CD14-positive monocyte (primary cell): Measurements from ENCODE around the gene KRTAP5-10. TPM values are rescaled to one million over a fixed set of nuclear protein-coding genes. Genes with fewer than 3 reads are reported as not detected.

ENCODE experiments used
- DNase-seq, 3 donors: peaks; one replicate each; pipeline ENCODE4 v3.0.0-alpha.2; 2011 to 2022
- H2AFZ ChIP-seq: 2 replicates; pipeline ENCODE4 v1.6.0; 2012; ENCODE audit warnings: mild to moderate bottlenecking, low read depth, low read length, inconsistent platforms; ENCODE audit not compliant: insufficient read depth, poor library complexity, severe bottlenecking
- H3K27ac ChIP-seq, 2 donors: 1 replicate in 1 of 2; 2 replicates in 1 of 2; pipeline ENCODE4 v1.5.1; 2012 to 2013; ENCODE audit warnings: low read length in 2 of 2, control low read depth in 1 of 2, inconsistent platforms in 1 of 2, low read depth in 1 of 2, mild to moderate bottlenecking in 1 of 2
- H3K27me3 ChIP-seq, 2 donors: one replicate each; pipeline versions ENCODE4 v1.6.0 to v1.6.1; 2011 to 2013; ENCODE audit warnings: low read length in 2 of 2; ENCODE audit not compliant: control insufficient read depth in 2 of 2, insufficient read depth in 2 of 2
- H3K36me3 ChIP-seq, 2 donors: replicated peaks in 1 of 2; 1 replicate in 1 of 2; 2 replicates in 1 of 2; pipeline versions ENCODE4 v1.5.1 to v1.6.1; 2012 to 2013; ENCODE audit warnings: low read length in 2 of 2, control low read depth in 1 of 2, inconsistent platforms in 1 of 2, mild to moderate bottlenecking in 1 of 2; ENCODE audit not compliant: insufficient read depth in 2 of 2, control insufficient read depth in 1 of 2
- H3K4me1 ChIP-seq, 2 donors: 1 replicate in 1 of 2; 2 replicates in 1 of 2; pipeline versions ENCODE4 v1.5.1 to v1.6.1; 2012 to 2013; ENCODE audit warnings: low read length in 2 of 2, control low read depth in 1 of 2, inconsistent platforms in 1 of 2, mild to moderate bottlenecking in 1 of 2, moderate library complexity in 1 of 2; ENCODE audit not compliant: insufficient read depth in 2 of 2, control insufficient read depth in 1 of 2
- H3K4me2 ChIP-seq: replicated peaks from 2 replicates; pipeline ENCODE3; 2012; ENCODE audit warnings: low read length, moderate library complexity, mild to moderate bottlenecking; ENCODE audit not compliant: poor library complexity, severe bottlenecking; ENCODE audit errors: extremely low read depth
- H3K4me3 ChIP-seq, 3 experiments: fragments of 200-600 bp in 1 of 3; sonication (generic) in 1 of 3; replicated peaks in 1 of 3; 1 replicate in 2 of 3; 2 replicates in 1 of 3; pipeline ENCODE4 v1.5.1; 2011 to 2013; ENCODE audit warnings: low read length in 3 of 3, mild to moderate bottlenecking in 3 of 3, control low read depth in 2 of 3, low read depth in 2 of 3, inconsistent platforms in 1 of 3, moderate library complexity in 1 of 3
- H3K79me2 ChIP-seq: 2 replicates; pipeline ENCODE4 v1.6.0; 2012; ENCODE audit warnings: mild to moderate bottlenecking, control low read depth, inconsistent platforms, low read length, moderate library complexity; ENCODE audit not compliant: insufficient read depth
- H3K9ac ChIP-seq: 2 replicates; pipeline ENCODE4 v1.6.0; 2017; ENCODE audit warnings: low read length, mild to moderate bottlenecking; ENCODE audit not compliant: insufficient read depth, poor library complexity, severe bottlenecking
- H3K9me3 ChIP-seq, 2 donors: replicated peaks in 1 of 2; 1 replicate in 1 of 2; 2 replicates in 1 of 2; pipeline versions ENCODE4 v1.5.1 to v1.6.1; 2012 to 2013; ENCODE audit warnings: low read length in 2 of 2, control low read depth in 1 of 2; ENCODE audit not compliant: control insufficient read depth in 1 of 2, insufficient read depth in 1 of 2
- H4K20me1 ChIP-seq: 2 replicates; pipeline ENCODE4 v1.6.0; 2012; ENCODE audit warnings: mild to moderate bottlenecking, low read length, control low read depth, moderate library complexity; ENCODE audit not compliant: insufficient read depth
- H3K27ac Mint-ChIP-seq, 7 donors: one replicate each; pipeline ENCODE4 v1.8.0; 2020; ENCODE audit warnings: mild to moderate bottlenecking in 7 of 7, mixed read lengths in 7 of 7, moderate library complexity in 6 of 7, inconsistent platforms in 2 of 7
- H3K27me3 Mint-ChIP-seq, 3 donors: one replicate each; pipeline ENCODE4 v1.8.0; 2021 to 2022; ENCODE audit warnings: low read depth in 3 of 3, mild to moderate bottlenecking in 3 of 3, mixed read lengths in 3 of 3, moderate library complexity in 3 of 3, inconsistent platforms in 1 of 3
- H3K36me3 Mint-ChIP-seq, 2 donors: one replicate each; pipeline ENCODE4 v1.8.0; 2020; ENCODE audit warnings: mixed read lengths in 2 of 2, inconsistent platforms in 1 of 2, mild to moderate bottlenecking in 1 of 2
- H3K4me1 Mint-ChIP-seq: one replicate; pipeline ENCODE4 v1.8.0; 2020; ENCODE audit warnings: mild to moderate bottlenecking, mixed read lengths
- H3K4me3 Mint-ChIP-seq, 2 donors: one replicate each; pipeline ENCODE4 v1.8.0; 2020; ENCODE audit warnings: mild to moderate bottlenecking in 2 of 2, mixed read lengths in 2 of 2, moderate library complexity in 1 of 2
- H3K9me3 Mint-ChIP-seq, 7 donors: one replicate each; pipeline ENCODE4 v1.8.0; 2020 to 2022; ENCODE audit warnings: mixed read lengths in 7 of 7, mild to moderate bottlenecking in 6 of 7, moderate library complexity in 6 of 7, inconsistent platforms in 2 of 7
- CTCF ChIP-seq: fragments of 200-600 bp; IDR thresholded peaks from one replicate; pipeline ENCODE4 v1.8.0; 2022; ENCODE audit warnings: antibody characterized with exemption, mild to moderate bottlenecking
- WGBS: methylation state at CpG from one replicate; pipeline ENCODE4 v1.1.5; 2013; ENCODE audit warnings: missing lambda C conversion rate; ENCODE audit not compliant: insufficient coverage; 5-methylcytosine and 5-hydroxymethylcytosine counted together
- intact Hi-C, 2 donors: fragments of 100-400 bp; cut with micrococcal nuclease; formaldehyde crosslinking; loops; one replicate each; pipeline versions ENCODE4 v1.15.0 to v1.15.1; 2023
- polyA plus RNA-seq, 3 donors: library from polyadenylated mRNA; depleted of rRNA in 1 of 3; unstranded in 2 of 3; stranded (reverse) in 1 of 3; fragments of 300-500 nt in 2 of 3; fragments of >200 nt in 1 of 3; fragmentation: Illumina TruSeq in 2 of 3; gene quantifications; 1 replicate in 2 of 3; 2 replicates in 1 of 3; pipeline ENCODE4 v1.2.3, GENCODE V29; 2012 to 2021

KRTAP5-10 gene
- polyA plus RNA-seq, 3 donors: not detected

- Mint-ChIP-seq H3K9me3 (peaks cover 13 to 28% (median 15%) of the 10 kb centered on the region in 7 donors), H3K36me3 (no peaks in the 10 kb centered on the region), H3K27ac (peak overlapping the region in 1 of 7 donors; percentile 8), H3K27me3 (peaks cover 0 to 9% (median 4%) of the 10 kb centered on the region in 3 donors), H3K4me3 (no peak overlapping the region), H3K4me1 (peaks cover 25% of the 10 kb centered on the region)
- DNase-seq: no peak
- Histone ChIP-seq H3K36me3 (no peaks in the 10 kb centered on the region), H3K4me3 (no peak overlapping the region), H3K79me2 (no peaks in the 10 kb centered on the region), H2AFZ (no peak overlapping the region), H3K4me1 (peaks cover 9 to 13% of the 10 kb centered on the region in 2 donors), H3K9me3 (peaks cover 0 to 31% of the 10 kb centered on the region in 2 donors), H3K4me2 (no peak overlapping the region), H3K9ac (no peak overlapping the region), H4K20me1 (no peaks in the 10 kb centered on the region), H3K27ac (no peak overlapping the region), H3K27me3 (no peaks in the 10 kb centered on the region)
- no peak for TF ChIP-seq CTCF
- WGBS: 90% methylated on average over 2 of the region's 6 CpGs
- intact Hi-C loops: no loop called here
Observed at GRCh38 chr11:71544525-71545214, 20.7 kb upstream of the KRTAP5-10 start.

GRCh38 chr11:71545405-71545966, 19.9 kb upstream of the KRTAP5-10 start:
- WGBS: 83% methylated on average over 5 of the region's 12 CpGs
- no peak for DNase-seq
- Histone ChIP-seq H3K9ac (no peak overlapping the region), H3K4me2 (no peak overlapping the region), H3K79me2 (no peaks in the 10 kb centered on the region), H3K27me3 (no peaks in the 10 kb centered on the region), H2AFZ (no peak overlapping the region), H3K4me3 (no peak overlapping the region), H3K9me3 (peaks cover 0 to 31% of the 10 kb centered on the region in 2 donors), H3K27ac (no peak overlapping the region), H3K36me3 (no peaks in the 10 kb centered on the region), H3K4me1 (peaks cover 9 to 13% of the 10 kb centered on the region in 2 donors), H4K20me1 (no peaks in the 10 kb centered on the region)
- TF ChIP-seq CTCF: no peak
- Mint-ChIP-seq H3K4me1 (peaks cover 25% of the 10 kb centered on the region), H3K27ac (no peak overlapping the region), H3K4me3 (no peak overlapping the region), H3K36me3 (no peaks in the 10 kb centered on the region), H3K9me3 (peaks cover 12 to 26% (median 15%) of the 10 kb centered on the region in 7 donors), H3K27me3 (peaks cover 0 to 9% (median 4%) of the 10 kb centered on the region in 3 donors)
- intact Hi-C loops: no loop called here
